Peyer's patch (tissue), 4 donors: ENCODE measurements around the gene ARHGAP40.

ENCODE experiments used
- POLR2A ChIP-seq, 2 donors: fragments of 450-650 bp; IDR thresholded peaks; one replicate each; pipeline ENCODE4 v1.5.1; 2017; ENCODE audit warnings: antibody characterized with exemption in 2 of 2, mild to moderate bottlenecking in 2 of 2, moderate library complexity in 2 of 2
- TF ChIP-seq, protein P1 (sequence below), 6 experiments: fragments of 450-650 bp in 4 of 6; fragments of 200-600 bp in 2 of 6; sonication (generic) in 1 of 6; IDR thresholded peaks; one replicate each; pipeline ENCODE4 v1.5.1; 2017 to 2019; ENCODE audit warnings: antibody characterized with exemption in 6 of 6, mild to moderate bottlenecking in 3 of 6, moderate library complexity in 1 of 6

DNA sequence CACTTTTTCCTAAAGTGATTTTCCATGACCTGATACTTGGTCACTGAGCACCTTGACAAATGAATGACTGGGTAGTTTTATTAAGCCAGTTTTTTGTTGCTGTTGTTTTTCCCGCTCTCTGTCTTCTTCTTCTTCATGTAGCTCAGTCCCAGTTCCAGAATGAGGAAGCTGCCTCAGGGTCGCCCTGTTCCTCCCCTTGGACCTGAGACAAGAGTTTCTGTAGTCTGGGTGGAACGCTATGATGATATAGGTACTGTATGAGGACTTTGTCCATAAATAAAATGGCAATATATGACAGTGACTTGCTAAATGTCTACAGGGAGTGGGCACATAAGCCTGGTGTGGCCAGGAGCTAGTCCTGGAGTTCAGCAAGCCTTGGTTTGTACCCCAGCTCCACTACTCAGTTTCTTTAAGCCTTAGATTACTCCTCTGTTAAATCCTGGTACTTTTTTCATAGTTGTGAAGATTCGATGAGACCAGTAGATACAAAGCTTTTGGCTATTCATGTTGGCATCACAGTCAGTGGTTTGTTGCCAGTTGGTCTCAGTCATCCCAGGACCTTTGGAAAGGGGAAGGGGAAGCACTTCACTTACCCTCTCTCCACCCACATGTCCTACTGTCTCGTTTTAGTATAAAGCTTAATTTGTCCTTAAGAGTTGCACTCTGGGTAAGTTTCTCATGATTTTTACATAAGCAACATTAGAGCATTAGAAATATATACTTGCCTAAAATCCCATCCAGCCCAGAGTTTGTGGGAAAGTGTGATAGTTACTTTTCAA lies 31.7 kb upstream of the ARHGAP40 start:
- TF ChIP-seq, protein P1, sequence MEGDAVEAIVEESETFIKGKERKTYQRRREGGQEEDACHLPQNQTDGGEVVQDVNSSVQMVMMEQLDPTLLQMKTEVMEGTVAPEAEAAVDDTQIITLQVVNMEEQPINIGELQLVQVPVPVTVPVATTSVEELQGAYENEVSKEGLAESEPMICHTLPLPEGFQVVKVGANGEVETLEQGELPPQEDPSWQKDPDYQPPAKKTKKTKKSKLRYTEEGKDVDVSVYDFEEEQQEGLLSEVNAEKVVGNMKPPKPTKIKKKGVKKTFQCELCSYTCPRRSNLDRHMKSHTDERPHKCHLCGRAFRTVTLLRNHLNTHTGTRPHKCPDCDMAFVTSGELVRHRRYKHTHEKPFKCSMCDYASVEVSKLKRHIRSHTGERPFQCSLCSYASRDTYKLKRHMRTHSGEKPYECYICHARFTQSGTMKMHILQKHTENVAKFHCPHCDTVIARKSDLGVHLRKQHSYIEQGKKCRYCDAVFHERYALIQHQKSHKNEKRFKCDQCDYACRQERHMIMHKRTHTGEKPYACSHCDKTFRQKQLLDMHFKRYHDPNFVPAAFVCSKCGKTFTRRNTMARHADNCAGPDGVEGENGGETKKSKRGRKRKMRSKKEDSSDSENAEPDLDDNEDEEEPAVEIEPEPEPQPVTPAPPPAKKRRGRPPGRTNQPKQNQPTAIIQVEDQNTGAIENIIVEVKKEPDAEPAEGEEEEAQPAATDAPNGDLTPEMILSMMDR (IDR thresholded peaks at IDR 0.05), result no peak
- TF ChIP-seq POLR2A (IDR thresholded peaks at IDR 0.05), result no peak
